Body of pancreas (tissue), 4 donors: ENCODE data around the gene CERT1. TPM values are rescaled to one million over a fixed set of nuclear protein-coding genes. Genes with fewer than 3 reads are reported as not detected.

Experiments used
- ATAC-seq: fragments of 150-250 bp; one replicate; pipeline ENCODE4 v1.9.1; 2016
- DNase-seq, 4 donors: peaks; one replicate each; pipeline ENCODE4 v3.0.0-alpha.2; 2019
- H3K27ac ChIP-seq, 4 donors: fragments of 200-600 bp; sonication (generic); 1 replicate in 3 of 4; 2 replicates in 1 of 4; pipeline versions ENCODE4 v1.5.1 to v1.6.1; 2016 to 2019; ENCODE audit warnings: mild to moderate bottlenecking in 1 of 4, mixed read lengths in 1 of 4, moderate library complexity in 1 of 4
- H3K27me3 ChIP-seq, 2 donors: fragments of 200-600 bp; sonication (generic); one replicate each; pipeline ENCODE4 v1.6.0; 2016; ENCODE audit warnings: mild to moderate bottlenecking in 1 of 2
- H3K36me3 ChIP-seq, 2 donors: fragments of 200-600 bp; sonication (generic); replicated peaks in 1 of 2; 2 replicates each; pipeline ENCODE4 v1.5.1; 2016; ENCODE audit warnings: low read depth in 2 of 2; ENCODE audit not compliant: insufficient read depth in 1 of 2
- H3K4me1 ChIP-seq: fragments of 200-600 bp; sonication (generic); one replicate; pipeline ENCODE4 v1.6.0; 2016
- H3K4me3 ChIP-seq, 2 donors: fragments of 200-600 bp; sonication (generic); 1 replicate in 1 of 2; 2 replicates in 1 of 2; pipeline ENCODE4 v1.5.1; 2016 to 2019
- H3K9me3 ChIP-seq, 3 donors: fragments of 200-600 bp; sonication (generic); 1 replicate in 2 of 3; 2 replicates in 1 of 3; pipeline ENCODE4 v1.5.1; 2016
- POLR2A ChIP-seq, 3 donors: fragments of 450-650 bp; IDR thresholded peaks; one replicate each; pipeline ENCODE4 v1.6.1; 2016; ENCODE audit warnings: antibody characterized with exemption in 3 of 3, mild to moderate bottlenecking in 2 of 3
- WGBS, 2 donors: methylation state at CpG; one replicate each; pipeline ENCODE4 v1.1.5; 2017; 5-methylcytosine and 5-hydroxymethylcytosine counted together
- intact Hi-C: fragments of 100-400 bp; cut with DNase I; formaldehyde crosslinking; loops from one replicate; pipeline ENCODE4 v1.15.1; 2023
- total RNA-seq, 2 donors: library from RNA; depleted of rRNA; stranded (reverse); fragments of >200 nt; gene quantifications; one replicate each; pipeline ENCODE4 v1.1.0, GENCODE V29; 2016
- TF ChIP-seq, protein P1 (sequence below), 7 experiments: fragments of 450-650 bp in 4 of 7; fragments of 200-600 bp in 3 of 7; sonication (generic) in 3 of 7; IDR thresholded peaks; one replicate each; pipeline ENCODE4 v1.5.1; 2016 to 2019; ENCODE audit warnings: antibody characterized with exemption in 7 of 7

CERT1 gene
- total RNA-seq, 2 donors from 2014 or later = 17.8 to 19.5 TPM

DNA sequence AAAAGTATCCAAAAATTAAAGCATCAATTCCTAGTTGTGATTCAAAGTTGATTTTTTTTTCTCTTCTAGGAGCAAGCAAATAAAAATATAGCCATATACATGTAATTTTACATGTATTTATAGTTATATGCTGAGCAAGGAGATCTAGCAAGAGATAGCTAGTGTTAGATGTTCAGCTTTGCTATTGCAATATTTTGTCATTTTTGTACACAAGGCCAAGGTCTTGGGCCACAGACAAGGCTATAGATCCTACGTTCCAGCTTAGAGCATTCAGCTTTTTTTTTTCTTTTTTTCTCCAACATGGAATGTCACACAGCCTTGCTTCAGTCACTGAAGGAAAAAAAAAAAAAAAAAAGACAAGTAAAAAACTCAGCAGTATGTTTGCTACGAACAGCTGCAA is 137.6 kb downstream of the CERT1 start:
- H3K27me3 ChIP-seq = no peaks in the 10 kb centered on the region
- peaks cover 0 to 5% of the 10 kb centered on the region in 2 donors for H3K36me3 ChIP-seq
- WGBS, 2 donors = 60% methylated on average over 2 of the region's 2 CpGs
- ATAC-seq (no peak), DNase-seq (no peak)
- H3K27ac ChIP-seq = no peak overlapping the region
- H3K9me3 ChIP-seq = no peaks in the 10 kb centered on the region
- H3K4me3 ChIP-seq = no peak overlapping the region
- no peaks in the 10 kb centered on the region for H3K4me1 ChIP-seq
- TF ChIP-seq, protein P1, sequence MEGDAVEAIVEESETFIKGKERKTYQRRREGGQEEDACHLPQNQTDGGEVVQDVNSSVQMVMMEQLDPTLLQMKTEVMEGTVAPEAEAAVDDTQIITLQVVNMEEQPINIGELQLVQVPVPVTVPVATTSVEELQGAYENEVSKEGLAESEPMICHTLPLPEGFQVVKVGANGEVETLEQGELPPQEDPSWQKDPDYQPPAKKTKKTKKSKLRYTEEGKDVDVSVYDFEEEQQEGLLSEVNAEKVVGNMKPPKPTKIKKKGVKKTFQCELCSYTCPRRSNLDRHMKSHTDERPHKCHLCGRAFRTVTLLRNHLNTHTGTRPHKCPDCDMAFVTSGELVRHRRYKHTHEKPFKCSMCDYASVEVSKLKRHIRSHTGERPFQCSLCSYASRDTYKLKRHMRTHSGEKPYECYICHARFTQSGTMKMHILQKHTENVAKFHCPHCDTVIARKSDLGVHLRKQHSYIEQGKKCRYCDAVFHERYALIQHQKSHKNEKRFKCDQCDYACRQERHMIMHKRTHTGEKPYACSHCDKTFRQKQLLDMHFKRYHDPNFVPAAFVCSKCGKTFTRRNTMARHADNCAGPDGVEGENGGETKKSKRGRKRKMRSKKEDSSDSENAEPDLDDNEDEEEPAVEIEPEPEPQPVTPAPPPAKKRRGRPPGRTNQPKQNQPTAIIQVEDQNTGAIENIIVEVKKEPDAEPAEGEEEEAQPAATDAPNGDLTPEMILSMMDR (IDR thresholded peaks at IDR 0.05) = no peak
- TF ChIP-seq POLR2A (IDR thresholded peaks at IDR 0.05) = no peak
- intact Hi-C loops = no loop called here

DNA sequence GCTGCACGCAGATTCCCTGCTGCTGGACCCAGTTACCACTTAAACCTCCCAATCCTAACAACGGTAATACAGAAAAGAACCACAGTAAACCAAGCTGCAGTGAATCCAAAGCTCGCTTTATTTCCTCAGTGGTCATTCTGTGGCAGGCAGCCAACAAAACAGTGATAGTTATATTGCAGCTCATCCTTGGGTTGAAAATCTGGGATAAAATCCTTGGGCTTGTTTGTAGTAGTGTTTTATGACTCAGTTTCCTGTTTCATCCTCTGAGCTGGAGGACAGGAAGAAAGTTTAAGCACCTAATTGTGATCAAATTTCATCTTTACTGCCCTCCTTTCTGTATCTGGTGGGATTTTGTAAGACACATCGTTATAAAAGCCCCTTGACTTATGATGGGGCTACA is 143.0 kb downstream of the CERT1 start:
- Histone ChIP-seq H3K4me3 (no peak overlapping the region), H3K36me3 (peaks cover 0 to 3% of the 10 kb centered on the region in 2 donors), H3K27ac (no peak overlapping the region), H3K27me3 (no peaks in the 10 kb centered on the region), H3K4me1 (peaks cover 8% of the 10 kb centered on the region), H3K9me3 (no peaks in the 10 kb centered on the region)
- no peak for DNase-seq
- 90 to 95% methylated on average over 4 of the region's 4 CpGs for WGBS, 2 donors
- intact Hi-C loops = no loop called here
- TF ChIP-seq POLR2A (IDR thresholded peaks at IDR 0.05) = no peak
- TF ChIP-seq, protein P1 (IDR thresholded peaks at IDR 0.05) = no peak
- ATAC-seq = no peak

DNA sequence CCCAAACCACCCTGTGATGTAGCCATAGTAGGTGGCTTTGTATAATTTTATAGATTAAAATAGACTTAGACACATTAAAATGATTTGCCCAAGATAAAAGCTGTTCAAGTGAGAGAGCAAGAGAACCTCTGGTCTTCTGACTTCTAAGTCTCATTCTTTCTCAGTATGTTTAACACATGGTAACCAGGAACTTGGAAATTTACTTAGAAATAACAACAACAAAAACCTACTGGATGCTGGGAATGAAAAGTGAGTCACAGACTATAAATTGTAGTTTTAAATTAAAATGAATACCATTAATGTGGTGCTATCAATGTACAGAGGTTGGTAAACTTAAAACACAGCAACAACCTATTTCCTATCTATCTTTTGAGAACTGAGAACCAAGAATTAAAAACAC is 144.0 kb downstream of the CERT1 start:
- TF ChIP-seq, protein P1 (IDR thresholded peaks at IDR 0.05) = no peak
- no peak for TF ChIP-seq POLR2A (IDR thresholded peaks at IDR 0.05)
- intact Hi-C loops = no loop called here
- Histone ChIP-seq H3K36me3 (no peaks in the 10 kb centered on the region), H3K27ac (no peak overlapping the region), H3K27me3 (no peaks in the 10 kb centered on the region), H3K4me1 (peaks cover 12% of the 10 kb centered on the region), H3K9me3 (no peaks in the 10 kb centered on the region), H3K4me3 (no peak overlapping the region)
- DNase-seq (no peak), ATAC-seq (no peak)

DNA sequence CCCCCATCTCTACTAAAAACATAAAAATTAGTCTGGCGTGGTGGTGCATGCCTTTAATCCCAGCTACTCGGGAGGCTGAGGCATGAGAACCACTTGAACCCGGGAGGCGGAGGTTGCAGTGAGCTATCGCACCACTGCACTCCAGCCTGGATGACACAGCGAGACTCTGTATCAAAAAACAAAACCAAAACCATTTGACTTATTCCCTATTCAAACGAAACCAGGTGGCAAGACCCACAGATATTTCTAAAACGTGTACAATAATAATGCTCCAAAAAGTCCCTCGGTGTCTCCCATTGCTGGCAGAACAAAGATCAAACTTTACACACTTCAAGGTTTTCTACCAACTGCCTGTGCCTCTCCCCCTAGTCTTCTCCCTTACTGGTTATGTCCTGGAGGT is 144.6 kb downstream of the CERT1 start:
- H3K4me3 ChIP-seq = no peak overlapping the region
- DNase-seq (no peak), ATAC-seq (no peak)
- 77 to 82% methylated on average over 9 of the region's 9 CpGs for whole genome bisulfite sequencing, 2 donors
- no peaks in the 10 kb centered on the region for H3K27me3 ChIP-seq
- no peak for TF ChIP-seq POLR2A (IDR thresholded peaks at IDR 0.05)
- TF ChIP-seq, protein P1 (IDR thresholded peaks at IDR 0.05) = no peak
- H3K4me1 ChIP-seq = peaks cover 12% of the 10 kb centered on the region
- intact Hi-C loops = no loop called here
- no peaks in the 10 kb centered on the region for H3K36me3 ChIP-seq
- H3K9me3 ChIP-seq = no peaks in the 10 kb centered on the region
- H3K27ac ChIP-seq = no peak overlapping the region

DNA sequence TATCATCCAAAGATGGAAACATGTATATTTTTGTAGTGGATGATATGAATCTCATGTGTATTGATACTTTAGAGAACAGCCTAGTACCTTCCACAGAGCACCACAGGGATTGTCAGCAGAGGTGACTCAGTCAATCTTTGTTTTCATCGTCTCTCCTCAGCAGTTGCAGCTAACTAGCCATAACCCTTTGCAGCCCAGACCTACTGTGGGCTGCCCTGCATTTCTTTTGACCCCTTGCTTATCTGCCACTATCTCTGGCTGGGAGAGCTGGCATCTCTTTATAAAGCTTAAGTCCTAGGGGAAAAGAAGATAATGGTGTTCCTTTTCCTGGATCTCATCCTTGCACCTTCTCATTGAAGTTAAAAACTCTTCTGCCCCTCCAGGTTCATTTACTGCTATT is 145.7 kb downstream of the CERT1 start:
- no peak for ATAC-seq
- no peak overlapping the region for H3K4me3 ChIP-seq
- intact Hi-C loops = no loop called here
- no peak overlapping the region for H3K27ac ChIP-seq
- WGBS, 2 donors = 19 to 21% methylated on average over 1 of the region's 1 CpG
- TF ChIP-seq POLR2A (IDR thresholded peaks at IDR 0.05) = no peak
- TF ChIP-seq, protein P1 (IDR thresholded peaks at IDR 0.05) = no peak
- H3K27me3 ChIP-seq = no peaks in the 10 kb centered on the region
- no peak for DNase-seq
- no peaks in the 10 kb centered on the region for H3K9me3 ChIP-seq
- H3K36me3 ChIP-seq = no peaks in the 10 kb centered on the region
- peaks cover 12% of the 10 kb centered on the region for H3K4me1 ChIP-seq
